HG03066 (cell line): ENCODE results near the gene MYL4.
"Not testable (repeated sequence)": the region's sequence is repeated elsewhere in the genome, so short reads cannot be mapped to it uniquely, and the experiment has no call there.

Source experiments
- ATAC-seq: cut with Tn5 transposase; IDR thresholded peaks from one replicate; pipeline ENCODE4 v1.9.1; 2021; ENCODE audit warnings: low read depth; ENCODE audit not compliant: unreplicated experiment

Gene MYL4

GRCh38 chr17:47192554-47192953 is 16.6 kb upstream of the MYL4 start:
- ATAC-seq, result no peak

GRCh38 chr17:47193931-47194511 is 15.1 kb upstream of the MYL4 start:
- ATAC-seq, result no peak

GRCh38 chr17:47197821-47198220 is 11.3 kb upstream of the MYL4 start:
- ATAC-seq, result no peak

GRCh38 chr17:47199627-47200324 is 9.4 kb upstream of the MYL4 start:
- no peak for ATAC-seq

GRCh38 chr17:47200325-47200664 is 8.9 kb upstream of the MYL4 start:
- ATAC-seq, result no peak

- ATAC-seq, result no peak
Observed at GRCh38 chr17:47201166-47201565, 8.0 kb upstream of the MYL4 start.

GRCh38 chr17:47203984-47204721 is 5.0 kb upstream of the MYL4 start:
- ATAC-seq, result no peak

GRCh38 chr17:47204722-47205418 is 4.3 kb upstream of the MYL4 start:
- ATAC-seq, result peak; percentile 47

GRCh38 chr17:47205419-47205963 is 3.7 kb upstream of the MYL4 start:
- peak; percentile 47 for ATAC-seq

GRCh38 chr17:47207143-47208067 is 1.7 kb upstream of the MYL4 start:
- no peak for ATAC-seq

- no peak for ATAC-seq
Observed at GRCh38 chr17:47209499-47209898, 351 bp downstream of the MYL4 start.

GRCh38 chr17:47210105-47210504 is 957 bp downstream of the MYL4 start:
- ATAC-seq, result no peak

GRCh38 chr17:47210779-47211178 is 1.6 kb downstream of the MYL4 start:
- no peak for ATAC-seq

GRCh38 chr17:47212458-47212857 is 3.3 kb downstream of the MYL4 start:
- no peak for ATAC-seq

GRCh38 chr17:47213540-47213939 is 4.4 kb downstream of the MYL4 start:
- ATAC-seq, result no peak

GRCh38 chr17:47214931-47215330 is 5.8 kb downstream of the MYL4 start:
- ATAC-seq, result no peak

- ATAC-seq, result not testable (repeated sequence)
Observed at GRCh38 chr17:47216821-47217220, 7.7 kb downstream of the MYL4 start.

GRCh38 chr17:47217279-47217678 is 8.1 kb downstream of the MYL4 start:
- not testable (repeated sequence) for ATAC-seq

GRCh38 chr17:47218896-47219430 is 9.8 kb downstream of the MYL4 start:
- no peak for ATAC-seq
